GM19351 (cell line): Measurements from ENCODE around the gene BAHCC1.

ENCODE experiments used
- ATAC-seq: cut with Tn5 transposase; IDR thresholded peaks from one replicate; pipeline ENCODE4 v1.9.1; 2021; ENCODE audit warnings: mild to moderate bottlenecking, moderate library complexity; ENCODE audit not compliant: unreplicated experiment

BAHCC1 gene

GRCh38 chr17:81397314-81398175 lies 2.3 kb downstream of the BAHCC1 start:
- ATAC-seq: no peak

- ATAC-seq: no peak
Measured at GRCh38 chr17:81398176-81398831, 3.0 kb downstream of the BAHCC1 start.

- no peak for ATAC-seq
Measured at GRCh38 chr17:81398832-81399411, 3.7 kb downstream of the BAHCC1 start.

- no peak for ATAC-seq
Measured at GRCh38 chr17:81399481-81400153, 4.4 kb downstream of the BAHCC1 start.

GRCh38 chr17:81400154-81400977 lies 5.1 kb downstream of the BAHCC1 start:
- no peak for ATAC-seq

- no peak for ATAC-seq
Measured at GRCh38 chr17:81400996-81401722, 5.9 kb downstream of the BAHCC1 start.

- ATAC-seq: no peak
Measured at GRCh38 chr17:81401723-81402529, 6.7 kb downstream of the BAHCC1 start.

- ATAC-seq: no peak
Measured at GRCh38 chr17:81402530-81402941, 7.3 kb downstream of the BAHCC1 start.

GRCh38 chr17:81402981-81403467 lies 7.8 kb downstream of the BAHCC1 start:
- ATAC-seq: no peak

GRCh38 chr17:81403671-81404534 lies 8.6 kb downstream of the BAHCC1 start:
- ATAC-seq: no peak

GRCh38 chr17:81404558-81405165 lies 9.4 kb downstream of the BAHCC1 start:
- no peak for ATAC-seq

GRCh38 chr17:81405411-81405872 lies 10.2 kb downstream of the BAHCC1 start:
- no peak for ATAC-seq

GRCh38 chr17:81406117-81406953 lies 11.1 kb downstream of the BAHCC1 start:
- ATAC-seq: no peak

- no peak for ATAC-seq
Measured at GRCh38 chr17:81408049-81408448, 12.8 kb downstream of the BAHCC1 start.

GRCh38 chr17:81409190-81409935 lies 14.1 kb downstream of the BAHCC1 start:
- ATAC-seq: no peak

GRCh38 chr17:81410852-81411251 lies 15.6 kb downstream of the BAHCC1 start:
- no peak for ATAC-seq
